Sciatic nerve (tissue), 2 donors: ENCODE data around the gene DDX20. TPM values are rescaled to one million over a fixed set of nuclear protein-coding genes. Genes with fewer than 3 reads are reported as not detected.

Source experiments
- ATAC-seq: fragments of 200-7000 bp; cut with Tn5 transposase; one replicate; pipeline ENCODE4 v1.9.1; 2020; ENCODE audit warnings: mild to moderate bottlenecking, moderate library complexity
- DNase-seq: peaks from one replicate; pipeline ENCODE4 v3.0.0-alpha.2; 2020; ENCODE audit warnings: low spot score
- intact Hi-C: fragments of 100-400 bp; cut with DNase I; formaldehyde crosslinking; loops from one replicate; pipeline ENCODE4 v1.14.2; 2022
- total RNA-seq: library from RNA; stranded (reverse); fragmentation: NEBNext Ultra II Directional; extraction: Animal tissue kit (Norgen Biotek cat#: 25700); gene quantifications from one replicate; pipeline ENCODE4 v1.2.1, GENCODE V29; 2021
- donor health status: DM: no; HTN: no; CAD: no.
- donor health status: DM: no; HTN: no; CAD: no.

Gene DDX20
- total RNA-seq, 1 donor from 2014 or later = 9.7 TPM

GRCh38 chr1:111802984-111803383, 47.3 kb downstream of the DDX20 start:
- no peak for DNase-seq
- intact Hi-C loops = no loop called here
- ATAC-seq = no peak

- ATAC-seq = no peak
- intact Hi-C loops = no loop called here
- no peak for DNase-seq
Observed at GRCh38 chr1:111803951-111804350, 48.2 kb downstream of the DDX20 start.

GRCh38 chr1:111804776-111805175, 49.1 kb downstream of the DDX20 start:
- intact Hi-C loops = no loop called here
- no peak for DNase-seq
- no peak for ATAC-seq

GRCh38 chr1:111805251-111805650, 49.5 kb downstream of the DDX20 start:
- ATAC-seq = no peak
- DNase-seq = no peak

GRCh38 chr1:111811891-111812290, 56.2 kb downstream of the DDX20 start:
- intact Hi-C loops = no loop called here
- DNase-seq = no peak
- no peak for ATAC-seq

More at GRCh38 chr1:111805251-111805650, 49.5 kb downstream of the DDX20 start:
- intact Hi-C loops = no loop called here

GRCh38 chr1:111812306-111812705, 56.6 kb downstream of the DDX20 start:
- ATAC-seq (no peak), DNase-seq (no peak)
- intact Hi-C loops = no loop called here

- no peak for ATAC-seq
- intact Hi-C loops = no loop called here
Observed at GRCh38 chr1:111813440-111814304, 58.0 kb downstream of the DDX20 start.

GRCh38 chr1:111814305-111814628, 58.6 kb downstream of the DDX20 start:
- intact Hi-C loops = no loop called here
- DNase-seq (no peak), ATAC-seq (no peak)

More at GRCh38 chr1:111813440-111814304, 58.0 kb downstream of the DDX20 start:
- DNase-seq = no peak

GRCh38 chr1:111814642-111815041, 58.9 kb downstream of the DDX20 start:
- DNase-seq (no peak), ATAC-seq (no peak)
- intact Hi-C loops = no loop called here

Other genes with a start within 250 kb of the DDX20 start
- gene RAP1A, start 136.1 kb upstream of the DDX20 start, total RNA-seq = 97.0 TPM
- gene INKA2, start 16.5 kb upstream of the DDX20 start, total RNA-seq = 17.9 TPM
- 7.5 TPM for gene KCND3, start 233.8 kb downstream of the DDX20 start, total RNA-seq